Tibial nerve (tissue), 3 donors: ENCODE results near the gene NKX2-1.

Experiments
- CTCF ChIP-seq, 5 experiments: fragments of 200-600 bp in 3 of 5; fragments of 450-650 bp in 2 of 5; sonication (generic) in 3 of 5; IDR thresholded peaks; one replicate each; pipeline ENCODE4 v1.5.1; 2016 to 2019; ENCODE audit warnings: antibody characterized with exemption in 5 of 5, mild to moderate bottlenecking in 3 of 5, moderate library complexity in 2 of 5
- POLR2A ChIP-seq, 2 donors: fragments of 450-650 bp; IDR thresholded peaks; one replicate each; pipeline ENCODE4 v1.6.1; 2017; ENCODE audit warnings: antibody characterized with exemption in 2 of 2, mild to moderate bottlenecking in 2 of 2, moderate library complexity in 2 of 2

GRCh38 chr14:36553656-36554260 lies 33.7 kb upstream of the NKX2-1 start:
- TF ChIP-seq CTCF (IDR thresholded peaks at IDR 0.05): peak; percentile 26 to 62 (median 39)
- no peak for TF ChIP-seq POLR2A (IDR thresholded peaks at IDR 0.05)
